ENCODE results near the gene TRIM63.
A peak's percentile ranks its signal among the peaks of the same experiment; 100 is the strongest.

TRIM63 gene

DNA sequence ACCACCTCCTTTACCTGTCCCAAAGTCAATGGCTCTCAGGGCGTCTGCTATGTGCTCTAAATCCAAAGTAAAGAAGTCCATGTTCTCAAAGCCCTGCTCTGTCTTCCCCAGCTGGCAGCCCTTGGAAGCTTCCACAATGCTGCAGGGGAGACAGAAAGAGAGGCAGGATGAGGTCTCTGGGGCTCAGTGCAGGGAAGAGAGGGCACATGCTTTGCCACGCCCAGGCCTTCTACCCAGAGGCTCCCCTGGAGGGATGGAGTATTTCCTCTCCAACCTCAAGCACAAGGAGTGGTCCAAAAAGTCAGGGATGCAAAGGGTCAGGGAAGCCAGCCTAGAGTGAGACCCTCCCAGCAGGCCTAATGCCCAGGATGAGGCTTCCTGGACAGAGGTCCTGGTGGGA, 10.2 kb downstream of the TRIM63 start:
- DNase-seq (ENCODE audit: low read depth) = no peak

DNA sequence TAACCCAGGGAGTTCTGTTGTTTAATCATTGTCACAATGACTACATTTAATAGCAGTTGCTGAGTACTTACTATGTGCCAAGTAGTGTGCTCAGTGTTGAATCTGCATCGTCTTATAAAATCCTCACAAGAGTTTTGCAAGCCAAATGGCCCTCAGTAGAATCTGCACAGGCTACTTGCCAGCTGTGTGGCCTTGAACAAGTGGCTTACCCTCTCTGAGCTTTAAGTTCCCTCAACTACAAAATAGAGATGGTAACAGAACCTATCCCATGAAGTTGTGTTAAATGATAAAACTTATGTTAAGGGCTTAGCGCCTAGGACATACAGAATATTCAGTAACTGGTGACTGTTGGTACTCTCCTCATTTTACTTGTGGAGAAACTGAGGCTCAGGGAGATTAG, 12.4 kb downstream of the TRIM63 start:
- DNase-seq (ENCODE audit: low read depth) = no peak

DNA sequence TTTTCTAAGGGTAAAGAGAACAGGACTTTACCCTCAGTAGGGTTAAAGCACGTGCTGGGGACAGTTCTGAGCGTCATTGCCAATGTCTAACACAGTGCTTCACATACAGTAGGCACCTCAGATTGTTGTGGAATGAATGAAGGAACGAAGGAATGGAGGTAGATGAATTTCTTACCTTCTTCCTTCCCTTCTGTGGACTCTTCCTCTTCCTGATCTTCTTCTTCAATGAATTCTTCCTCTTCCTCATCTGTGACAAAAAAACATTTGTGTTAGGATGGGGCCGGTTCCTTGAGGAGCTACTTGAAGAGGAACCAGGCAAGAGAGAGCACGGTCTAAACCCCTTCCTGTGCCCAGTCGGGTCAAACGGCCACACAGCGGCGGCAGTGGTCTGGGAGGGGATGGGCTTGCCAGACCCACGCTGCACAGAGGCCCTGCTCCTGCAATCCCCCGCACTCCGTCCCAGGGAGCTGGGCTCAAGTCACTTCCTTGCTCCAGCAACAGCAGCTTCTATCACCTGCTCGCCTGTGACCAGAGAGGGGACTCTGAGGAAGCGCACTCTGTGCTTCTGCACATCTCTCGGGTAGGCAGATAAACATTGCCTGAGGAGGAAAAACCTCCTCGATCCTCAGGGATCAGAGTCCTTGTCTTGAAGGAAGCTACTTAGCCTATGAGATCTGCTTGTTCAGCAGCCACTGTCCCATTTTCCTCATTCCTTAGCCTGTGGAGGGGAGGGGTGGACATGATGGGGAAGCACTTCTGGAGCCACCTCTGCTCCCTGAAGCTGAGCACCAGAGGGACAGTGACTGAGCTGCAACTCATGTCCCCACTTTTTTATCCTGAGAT, 13.5 kb downstream of the TRIM63 start:
- DNase-seq (ENCODE audit: low read depth) = peak; percentile 70

DNA sequence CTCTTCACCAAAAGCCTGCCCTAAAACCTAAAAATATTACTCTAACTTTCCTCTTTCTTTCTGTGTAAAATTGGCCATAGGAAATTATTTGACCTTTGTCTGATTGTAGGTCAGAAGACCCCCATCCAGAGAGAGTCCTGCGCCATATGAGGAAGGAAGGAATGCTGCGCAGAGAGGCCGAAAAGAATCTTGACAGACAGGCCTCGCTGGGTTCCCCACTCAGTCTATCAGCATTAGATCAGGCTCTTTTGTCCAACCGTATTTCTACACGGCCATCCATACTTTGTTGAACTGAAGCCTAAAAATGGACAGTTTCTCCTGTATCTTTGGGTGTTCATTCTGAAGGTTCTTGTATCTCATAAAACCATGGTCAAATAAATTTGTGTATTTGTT, 17.2 kb downstream of the TRIM63 start:
- DNase-seq (ENCODE audit: low read depth) = no peak

DNA sequence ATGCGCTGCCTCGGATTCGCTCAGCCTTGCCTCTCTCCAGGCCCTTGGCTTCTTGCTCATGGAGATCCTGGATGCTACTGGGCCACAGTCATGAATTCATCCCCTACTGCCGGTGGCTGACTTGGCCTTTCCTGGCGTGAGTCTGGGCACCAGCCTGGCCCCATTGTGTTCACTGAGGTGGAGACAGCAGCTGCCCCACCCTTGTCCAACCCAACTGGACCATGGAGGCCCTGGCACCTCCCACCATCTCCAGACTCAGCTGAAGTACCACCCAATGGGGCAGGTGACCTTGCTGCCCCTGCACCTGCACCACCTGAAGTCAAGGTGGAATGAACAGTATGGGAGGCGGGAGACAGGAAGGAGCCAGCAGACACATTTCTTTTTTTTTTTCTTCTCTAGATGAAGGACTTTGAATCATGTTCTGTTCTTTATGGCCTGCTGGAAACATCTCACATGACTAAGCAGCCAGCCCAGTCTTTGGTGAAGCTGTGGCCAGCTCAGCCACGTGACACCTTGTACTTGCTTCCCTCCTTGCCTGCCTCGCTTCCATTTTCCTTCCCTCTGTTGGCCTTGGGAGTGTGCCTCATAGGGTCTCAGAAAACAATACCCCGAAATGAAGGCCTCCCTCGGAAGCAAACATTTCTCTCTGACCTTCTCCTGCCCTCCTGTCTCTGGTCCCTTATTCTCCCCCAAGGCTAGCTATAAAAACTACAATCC, 17.7 kb downstream of the TRIM63 start:
- no peak for DNase-seq (ENCODE audit: low read depth)

DNA sequence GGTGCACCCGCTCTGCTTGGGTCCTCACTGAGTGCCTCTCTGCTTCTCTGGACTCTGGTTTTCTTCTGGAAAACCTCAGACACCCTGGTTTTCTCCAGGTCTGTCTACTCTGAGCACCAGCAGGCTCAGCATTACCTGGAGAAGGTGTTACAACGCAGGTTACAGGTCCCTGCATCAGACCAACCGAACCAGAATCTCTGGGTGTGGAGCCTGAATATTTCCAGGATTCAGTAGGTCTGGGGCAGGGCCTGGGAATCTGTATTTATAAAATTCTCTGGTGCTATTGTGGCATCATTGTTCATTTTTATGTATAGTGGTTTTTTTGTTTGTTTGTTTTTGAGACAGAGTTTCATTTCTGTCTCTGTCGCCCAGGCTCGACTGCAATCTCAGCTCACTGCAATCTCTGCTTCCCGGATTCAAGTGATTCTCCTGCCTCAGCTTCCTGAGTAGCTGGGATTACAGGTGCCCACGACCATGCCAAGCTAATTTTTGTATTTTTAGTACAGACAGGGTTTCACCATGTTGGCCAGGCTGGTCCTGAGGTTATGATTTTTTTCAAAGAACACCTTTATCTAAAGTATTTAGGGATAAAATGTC, 20.1 kb downstream of the TRIM63 start:
- no peak for DNase-seq (ENCODE audit: low read depth)

DNA sequence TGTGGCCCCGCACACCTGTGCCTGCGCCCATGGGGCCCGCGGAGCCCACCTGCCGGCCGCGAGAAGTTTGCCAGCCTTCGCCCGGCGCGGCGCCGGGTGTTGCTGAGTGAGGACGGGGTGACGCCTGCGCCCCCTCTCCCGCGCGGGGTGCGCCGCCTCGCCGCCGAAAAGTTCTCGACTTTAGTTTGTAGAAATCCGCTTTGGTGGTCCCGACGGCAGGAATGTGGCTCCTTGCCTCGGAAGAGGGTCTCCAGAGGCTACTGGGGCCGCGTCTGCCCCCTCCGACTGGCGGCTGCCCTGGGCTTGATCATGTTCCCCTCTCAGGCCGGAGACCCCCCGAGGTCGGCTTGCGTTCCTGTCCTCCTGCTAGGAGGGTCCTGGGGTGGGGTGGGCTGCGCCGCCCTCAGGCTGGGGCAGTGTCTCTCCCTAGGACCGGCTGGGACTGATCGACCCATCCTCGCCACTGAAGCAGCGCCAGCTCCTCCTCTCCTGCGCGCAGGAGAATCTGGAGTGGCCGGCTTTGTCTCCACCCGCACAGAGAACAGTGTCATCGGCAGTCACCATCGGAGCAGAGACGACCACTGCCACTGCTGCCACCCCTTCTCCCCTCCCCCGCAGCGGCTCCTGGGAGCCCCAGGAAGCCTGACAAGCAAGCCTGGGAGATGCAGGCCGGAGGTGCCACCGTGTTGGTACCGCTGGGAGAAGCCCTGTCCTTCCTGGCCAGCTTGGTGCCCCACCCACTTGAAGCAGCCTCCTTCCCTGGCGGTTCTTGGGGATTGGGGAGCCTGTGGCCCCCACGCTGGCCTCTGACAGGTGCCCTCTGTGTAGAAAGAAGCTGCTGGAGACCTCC, 21.0 kb downstream of the TRIM63 start:
- DNase-seq (ENCODE audit: low read depth) = no peak

DNA sequence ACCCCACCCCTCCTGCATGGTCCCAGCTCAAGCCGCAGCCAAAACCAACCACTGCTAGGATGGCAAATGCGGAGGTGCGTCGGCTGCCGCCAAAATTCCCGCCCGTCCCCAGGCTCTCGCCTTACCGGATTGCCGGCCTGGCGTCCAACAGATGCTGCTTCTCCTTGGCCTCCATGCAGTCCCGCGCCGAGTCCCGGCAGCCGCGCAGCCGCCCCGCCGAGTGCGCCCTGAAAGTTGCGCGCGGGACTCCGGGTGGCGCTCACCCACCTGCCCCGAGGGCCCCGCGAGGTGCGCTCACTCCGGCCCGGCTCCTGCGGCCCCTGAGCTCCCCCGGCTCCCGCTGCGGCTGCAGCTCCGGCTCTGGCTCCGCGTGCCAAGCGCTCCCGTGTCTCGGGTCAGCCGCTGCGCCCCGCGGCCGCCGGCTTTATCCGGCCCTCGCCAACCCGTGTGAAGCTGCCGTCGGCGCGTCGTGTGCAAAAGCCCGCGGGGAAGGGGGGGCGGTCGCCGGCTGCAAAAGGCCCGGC, 21.6 kb downstream of the TRIM63 start, which contains the start of gene SLC30A2:
SLC30A2 (minus strand) TSS at position 397 of the 524 bp plus-strand sequence; CDS start at position 175, 222 bp downstream.
- DNase-seq (ENCODE audit: low read depth) = no peak

DNA sequence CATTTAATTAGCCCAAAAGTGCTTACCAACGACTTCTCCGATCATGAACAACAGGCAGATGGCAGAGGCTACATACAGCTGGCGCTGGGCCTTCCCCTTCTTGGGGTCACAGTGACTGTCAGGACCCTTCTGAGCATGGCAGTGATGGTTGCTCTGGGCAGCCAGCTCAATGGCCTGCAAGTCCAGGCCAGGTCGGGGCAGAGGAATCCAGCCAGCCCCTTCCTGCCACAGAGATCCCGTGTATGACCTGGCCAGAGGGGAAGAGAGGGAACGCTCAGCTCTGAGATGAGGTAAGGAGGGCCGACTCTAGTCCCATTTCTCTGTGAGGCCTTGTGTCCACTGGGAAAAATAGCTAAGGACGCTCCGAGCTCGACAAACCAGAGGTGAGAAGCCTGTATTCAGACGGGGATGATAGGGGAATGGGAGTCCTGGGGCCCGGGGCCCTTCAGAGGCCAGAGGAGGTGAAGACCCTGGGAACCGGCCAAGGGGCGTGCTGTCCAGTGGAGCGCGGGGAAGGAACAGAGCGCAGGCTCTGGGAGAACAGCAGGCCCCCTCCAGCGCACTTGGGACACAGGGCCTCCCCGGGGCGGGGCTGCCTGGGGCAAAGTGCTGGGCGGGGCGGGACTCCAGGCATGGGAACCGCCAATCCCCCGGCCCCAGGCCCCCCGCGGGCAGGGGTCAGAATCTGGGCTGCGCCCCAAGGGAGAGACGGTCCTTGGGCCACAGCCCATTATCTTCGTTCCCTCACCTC, 22.3 kb downstream of the TRIM63 start:
- DNase-seq (ENCODE audit: low read depth) = no peak

DNA sequence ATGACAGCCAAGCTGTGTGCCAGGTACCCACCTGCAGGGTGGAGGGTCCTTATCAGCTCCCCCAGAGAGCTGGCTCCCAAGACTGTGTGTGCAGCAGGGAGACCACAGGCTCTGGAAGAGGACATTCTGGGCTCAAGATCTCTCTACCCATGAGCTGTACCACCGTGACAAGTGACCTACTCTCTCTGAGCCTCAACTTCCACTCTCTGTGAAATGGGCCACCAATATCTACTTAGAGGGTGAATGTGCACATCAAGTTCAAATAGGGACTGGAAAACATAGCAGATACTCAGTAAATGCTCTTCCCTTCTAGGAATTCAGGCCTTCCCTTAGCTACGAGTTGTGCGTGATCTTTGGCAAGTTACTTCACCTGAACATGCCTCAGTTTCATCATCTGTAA, 23.0 kb downstream of the TRIM63 start:
- no peak for DNase-seq (ENCODE audit: low read depth)

DNA sequence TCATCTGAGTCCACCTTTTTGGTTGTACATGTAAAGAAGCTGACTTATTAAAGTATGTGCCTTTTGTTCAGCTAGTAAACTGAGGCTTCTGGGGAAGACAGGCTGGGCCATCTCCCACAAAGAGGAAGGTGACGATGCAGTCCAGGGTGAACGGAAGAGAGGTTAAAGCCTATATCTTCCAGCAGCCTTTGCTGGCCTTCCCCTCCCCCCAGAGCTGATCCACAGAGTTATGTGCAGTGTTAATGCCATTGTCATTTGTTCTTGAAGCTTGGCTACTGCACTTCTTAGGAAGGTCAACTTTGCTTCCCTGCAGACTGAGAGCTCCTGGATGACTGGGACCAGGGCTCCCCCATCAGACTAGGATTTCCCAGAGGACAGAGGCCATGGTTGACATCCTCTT, 23.7 kb downstream of the TRIM63 start:
- DNase-seq (ENCODE audit: low read depth) = no peak

DNA sequence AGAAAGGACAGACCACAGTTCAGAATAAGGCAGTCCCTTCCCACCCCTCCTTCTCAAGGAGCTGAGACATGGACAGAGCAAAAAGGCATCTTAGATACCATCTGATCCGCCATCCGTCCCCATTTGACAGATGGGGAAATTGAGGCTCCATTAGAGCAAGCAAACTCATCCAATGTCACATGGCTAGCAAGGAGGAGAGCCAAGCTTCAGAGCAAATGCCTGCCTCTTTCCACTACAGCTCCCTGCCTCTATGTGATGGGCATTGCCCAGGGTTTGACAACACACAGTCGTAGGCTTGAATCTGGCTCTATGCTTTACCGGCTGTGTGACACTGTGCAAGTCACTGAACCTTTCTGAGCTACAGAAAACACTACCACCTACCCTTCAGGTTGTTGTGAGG, 25.5 kb downstream of the TRIM63 start:
- DNase-seq (ENCODE audit: low read depth) = no peak

DNA sequence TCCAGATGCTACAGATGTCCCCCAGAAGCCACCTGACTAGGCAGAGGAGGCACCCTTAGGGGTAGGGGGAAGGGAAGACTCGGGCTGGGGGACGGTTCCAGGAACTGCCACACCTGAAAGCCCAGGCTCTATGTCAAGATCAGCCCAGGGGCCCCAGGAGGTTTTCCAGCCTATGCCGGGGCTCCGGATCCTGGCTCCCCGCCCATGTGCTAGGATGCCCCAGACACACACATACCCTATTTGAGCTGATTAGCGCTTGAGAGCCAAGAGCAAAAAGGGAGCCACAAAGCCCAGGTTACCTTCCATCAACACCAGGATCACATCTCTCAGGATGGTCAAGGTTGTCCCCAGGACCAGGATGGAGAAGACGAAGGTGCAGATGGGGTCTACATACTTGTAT, 26.0 kb downstream of the TRIM63 start:
- no peak for DNase-seq (ENCODE audit: low read depth)

DNA sequence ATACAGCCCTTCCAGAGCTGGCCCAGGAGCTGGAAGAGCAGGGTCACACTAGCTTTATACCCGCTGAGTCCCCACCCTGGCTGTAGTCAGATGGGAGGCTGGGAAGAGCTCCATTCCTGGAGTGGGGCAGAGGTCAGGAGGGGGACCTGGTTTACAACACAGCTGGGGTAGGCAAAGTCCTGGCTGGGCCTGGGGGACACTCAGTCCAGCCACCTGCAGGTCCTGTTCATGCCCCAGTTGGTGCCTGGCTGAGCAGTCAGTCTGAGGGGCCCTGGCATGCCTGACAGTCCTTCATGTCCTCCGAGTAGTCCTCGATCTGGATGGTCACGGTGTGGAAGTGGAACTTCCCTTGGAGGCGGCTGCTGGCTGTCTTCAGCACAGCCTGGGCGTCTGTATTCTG, 28.5 kb downstream of the TRIM63 start:
- no peak for DNase-seq (ENCODE audit: low read depth)

DNA sequence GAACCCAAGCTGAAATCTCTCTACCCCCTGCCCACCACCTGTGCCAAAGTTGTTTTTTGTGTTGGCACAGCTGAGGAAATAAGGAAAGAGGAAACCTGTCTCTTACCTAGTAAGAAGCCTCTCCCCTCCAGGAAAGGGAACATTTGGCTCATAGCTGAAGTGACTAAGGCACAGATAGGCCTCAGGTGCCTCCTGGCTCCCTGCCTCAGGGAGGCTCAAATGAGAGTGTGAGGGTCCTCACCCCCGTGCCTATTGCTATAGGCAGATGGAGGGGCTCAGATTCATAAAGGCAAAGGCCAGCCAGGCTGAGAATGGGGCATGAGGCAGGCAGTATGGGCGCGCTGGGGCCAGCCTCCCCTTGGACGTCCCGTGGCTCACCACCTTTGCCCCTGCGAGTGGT, 29.0 kb downstream of the TRIM63 start:
- DNase-seq (ENCODE audit: low read depth) = no peak

DNA sequence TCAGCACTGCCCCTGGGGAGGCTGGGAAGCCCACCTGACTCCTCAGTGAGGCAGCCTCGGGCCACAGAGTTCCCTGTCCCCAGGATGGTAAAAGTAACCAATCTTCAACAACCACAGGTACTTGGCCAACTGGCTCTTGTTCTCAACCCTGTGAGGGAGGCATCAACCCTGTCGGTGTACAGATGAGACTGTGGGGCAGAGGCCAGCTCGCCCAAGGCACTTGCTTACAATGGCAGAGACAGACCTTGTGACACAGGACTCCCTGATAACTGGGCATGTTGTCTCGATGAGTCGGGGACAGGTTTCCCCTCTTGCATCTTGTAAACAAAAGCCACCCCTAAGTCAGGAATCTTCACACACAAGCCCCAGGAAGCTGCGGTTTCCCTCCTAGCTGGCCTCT, 29.5 kb downstream of the TRIM63 start:
- DNase-seq (ENCODE audit: low read depth) = no peak

DNA sequence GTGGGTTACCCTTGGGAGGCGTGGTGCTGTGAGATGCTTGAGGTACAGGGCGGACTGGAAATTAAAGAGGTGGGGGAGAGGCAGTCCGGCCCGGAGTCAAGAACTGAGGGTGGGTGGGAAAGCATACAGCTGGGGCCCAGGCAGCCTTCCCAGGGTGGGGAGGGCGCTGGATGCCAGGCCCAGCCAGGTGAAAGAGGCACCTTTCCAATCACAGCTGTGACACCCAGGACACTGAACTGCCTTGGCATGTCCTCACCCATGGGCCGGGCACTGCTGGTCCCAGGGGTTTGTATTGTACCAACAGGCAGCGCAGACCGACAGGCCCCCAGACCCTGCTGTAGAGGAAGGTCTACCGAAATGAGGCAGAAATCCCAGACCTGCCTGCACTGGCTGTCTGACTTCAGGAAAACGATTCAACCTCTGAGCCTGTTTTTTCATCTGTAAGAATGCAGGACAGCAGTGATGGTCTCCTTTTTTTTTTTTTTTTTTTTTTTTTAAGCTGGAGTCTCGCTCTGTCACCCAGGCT, 30.6 kb downstream of the TRIM63 start:
- DNase-seq (ENCODE audit: low read depth) = no peak

DNA sequence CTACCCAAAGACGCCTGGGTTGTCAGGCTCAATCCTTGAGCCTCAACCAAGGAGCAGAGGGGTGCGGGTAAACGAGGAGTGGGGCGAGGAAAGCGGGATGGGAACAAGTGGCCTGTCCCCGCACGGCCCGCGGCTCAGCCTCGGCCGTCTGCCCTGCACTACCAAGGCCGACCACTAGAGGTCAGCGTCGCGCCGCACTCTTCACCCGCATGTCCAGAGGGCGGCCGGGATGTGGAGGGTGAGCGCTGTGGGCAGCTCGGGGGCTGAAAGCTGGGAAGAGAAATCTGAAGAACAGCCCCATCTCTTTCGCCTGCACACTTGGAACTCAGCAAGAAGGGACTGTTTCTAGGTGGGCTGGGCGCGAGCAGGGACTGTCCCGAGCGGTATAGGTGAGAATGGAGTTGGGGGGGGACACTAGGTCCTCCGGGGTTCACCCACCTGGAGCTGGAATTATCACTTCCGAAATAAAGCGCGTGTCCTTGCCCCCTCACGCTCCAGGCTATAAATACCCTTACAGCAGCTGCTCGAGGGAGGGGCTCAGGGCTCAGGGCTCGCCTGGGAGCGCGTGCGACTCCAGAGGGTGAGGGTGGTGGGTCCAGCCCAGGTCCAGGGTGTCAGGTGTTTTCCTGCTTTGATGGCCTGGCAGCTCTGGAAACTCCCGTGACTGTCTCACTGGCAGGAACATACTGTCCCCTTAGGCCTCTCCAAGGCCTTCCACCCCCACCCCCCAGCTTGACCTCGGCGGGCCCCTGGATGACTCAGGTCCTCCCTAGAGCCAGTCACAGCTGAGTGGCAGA, 31.3 kb downstream of the TRIM63 start:
- DNase-seq (ENCODE audit: low read depth) = peak; percentile 53

DNA sequence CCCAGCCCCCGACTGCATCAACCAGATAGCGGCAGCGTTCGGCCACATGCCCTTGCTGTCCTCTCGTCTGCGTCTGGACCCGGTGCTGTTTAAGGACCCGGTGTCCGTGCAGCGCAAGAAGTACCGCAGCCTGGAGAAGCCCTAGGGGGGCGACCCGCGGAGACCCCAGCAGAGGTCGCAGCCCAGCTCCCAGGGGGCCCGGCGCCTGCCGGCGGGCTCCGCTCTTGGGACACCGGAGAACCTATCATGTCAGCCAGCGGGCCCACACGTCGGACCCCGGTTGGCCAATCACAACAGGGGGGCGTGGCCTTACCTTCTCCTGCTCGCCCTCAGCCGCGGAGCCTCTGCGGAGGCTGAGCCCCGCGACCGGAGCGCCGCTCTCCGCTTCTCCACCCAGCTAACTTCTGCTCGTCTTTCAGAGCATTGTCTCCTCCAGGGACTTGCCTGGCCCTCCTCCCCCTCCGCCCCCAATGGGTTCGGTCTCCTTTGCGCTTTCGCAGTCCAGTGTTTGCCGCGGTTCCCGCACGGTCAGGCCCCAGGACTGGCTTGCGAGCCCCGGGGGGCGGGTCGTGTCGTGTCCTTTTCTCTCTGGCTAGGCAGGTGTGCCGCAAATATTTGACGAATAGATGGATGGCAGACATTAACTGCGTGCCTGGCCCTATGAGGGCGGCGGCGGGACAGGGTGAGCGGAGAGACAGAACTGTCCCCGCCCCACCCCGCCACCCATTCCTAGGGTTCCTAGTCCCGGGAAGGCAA, 32.0 kb downstream of the TRIM63 start:
- peak; percentile 93 for DNase-seq (ENCODE audit: low read depth)

All from CMK (cell line).